Brain microvascular endothelial cell (primary cell): ENCODE data around the gene VCAN.

ENCODE experiments used
- DNase-seq: peaks from one replicate; pipeline ENCODE4 v3.0.0-alpha.2; 2020
- H3K27ac ChIP-seq: fragments of 250-450 bp; sonication (Bioruptor Pico); 2 replicates; pipeline ENCODE4 v1.5.1; 2020; ENCODE audit warnings: mild to moderate bottlenecking, moderate library complexity
- H3K27me3 ChIP-seq: fragments of 250-450 bp; sonication (Bioruptor Pico); replicated peaks from 2 replicates; pipeline ENCODE4 v1.5.1; 2020; ENCODE audit warnings: mild to moderate bottlenecking
- H3K36me3 ChIP-seq: fragments of 250-450 bp; sonication (Bioruptor Pico); replicated peaks from 2 replicates; pipeline ENCODE4 v1.5.1; 2020; ENCODE audit warnings: mild to moderate bottlenecking
- H3K4me3 ChIP-seq: 2 replicates; pipeline ENCODE4 v1.5.1; 2011; ENCODE audit warnings: low read depth, mild to moderate bottlenecking, control low read depth, low read length, moderate library complexity
- in situ Hi-C: cut with HindIII; loops from 2 replicates; pipeline ENCODE4 v1.10.0; 2017; ENCODE audit warnings: low sequenced_read_pairs, low pct_ligation_motif_present
- TF ChIP-seq, protein P1 (sequence below): IDR thresholded peaks from 2 replicates; pipeline ENCODE4 v1.5.1; 2011; ENCODE audit warnings: low read depth, mild to moderate bottlenecking, moderate library complexity, low read length, control low read depth, inconsistent platforms; ENCODE audit errors: missing control alignments

The VCAN gene

DNA sequence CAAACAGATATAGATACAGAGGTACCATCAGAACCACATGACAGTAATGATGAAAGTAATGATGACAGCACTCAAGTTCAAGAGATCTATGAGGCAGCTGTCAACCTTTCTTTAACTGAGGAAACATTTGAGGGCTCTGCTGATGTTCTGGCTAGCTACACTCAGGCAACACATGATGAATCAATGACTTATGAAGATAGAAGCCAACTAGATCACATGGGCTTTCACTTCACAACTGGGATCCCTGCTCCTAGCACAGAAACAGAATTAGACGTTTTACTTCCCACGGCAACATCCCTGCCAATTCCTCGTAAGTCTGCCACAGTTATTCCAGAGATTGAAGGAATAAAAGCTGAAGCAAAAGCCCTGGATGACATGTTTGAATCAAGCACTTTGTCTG, 69.2 kb downstream of the VCAN start:
- peaks cover 73% of the 10 kb centered on the region for H3K36me3 ChIP-seq
- in situ Hi-C loops, result no loop called here
- no peak overlapping the region for H3K4me3 ChIP-seq
- H3K27me3 ChIP-seq, result no peaks in the 10 kb centered on the region
- TF ChIP-seq, protein P1, sequence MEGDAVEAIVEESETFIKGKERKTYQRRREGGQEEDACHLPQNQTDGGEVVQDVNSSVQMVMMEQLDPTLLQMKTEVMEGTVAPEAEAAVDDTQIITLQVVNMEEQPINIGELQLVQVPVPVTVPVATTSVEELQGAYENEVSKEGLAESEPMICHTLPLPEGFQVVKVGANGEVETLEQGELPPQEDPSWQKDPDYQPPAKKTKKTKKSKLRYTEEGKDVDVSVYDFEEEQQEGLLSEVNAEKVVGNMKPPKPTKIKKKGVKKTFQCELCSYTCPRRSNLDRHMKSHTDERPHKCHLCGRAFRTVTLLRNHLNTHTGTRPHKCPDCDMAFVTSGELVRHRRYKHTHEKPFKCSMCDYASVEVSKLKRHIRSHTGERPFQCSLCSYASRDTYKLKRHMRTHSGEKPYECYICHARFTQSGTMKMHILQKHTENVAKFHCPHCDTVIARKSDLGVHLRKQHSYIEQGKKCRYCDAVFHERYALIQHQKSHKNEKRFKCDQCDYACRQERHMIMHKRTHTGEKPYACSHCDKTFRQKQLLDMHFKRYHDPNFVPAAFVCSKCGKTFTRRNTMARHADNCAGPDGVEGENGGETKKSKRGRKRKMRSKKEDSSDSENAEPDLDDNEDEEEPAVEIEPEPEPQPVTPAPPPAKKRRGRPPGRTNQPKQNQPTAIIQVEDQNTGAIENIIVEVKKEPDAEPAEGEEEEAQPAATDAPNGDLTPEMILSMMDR, result no peak
- no peak overlapping the region for H3K27ac ChIP-seq
- DNase-seq, result no peak

GRCh38 chr5:83542839-83543238, 71.3 kb downstream of the VCAN start:
- in situ Hi-C loops, result no loop called here
- H3K4me3 ChIP-seq, result no peak overlapping the region
- TF ChIP-seq, protein P1, result no peak
- peaks cover 81% of the 10 kb centered on the region for H3K36me3 ChIP-seq
- no peak overlapping the region for H3K27ac ChIP-seq
- no peak for DNase-seq
- no peaks in the 10 kb centered on the region for H3K27me3 ChIP-seq

DNA sequence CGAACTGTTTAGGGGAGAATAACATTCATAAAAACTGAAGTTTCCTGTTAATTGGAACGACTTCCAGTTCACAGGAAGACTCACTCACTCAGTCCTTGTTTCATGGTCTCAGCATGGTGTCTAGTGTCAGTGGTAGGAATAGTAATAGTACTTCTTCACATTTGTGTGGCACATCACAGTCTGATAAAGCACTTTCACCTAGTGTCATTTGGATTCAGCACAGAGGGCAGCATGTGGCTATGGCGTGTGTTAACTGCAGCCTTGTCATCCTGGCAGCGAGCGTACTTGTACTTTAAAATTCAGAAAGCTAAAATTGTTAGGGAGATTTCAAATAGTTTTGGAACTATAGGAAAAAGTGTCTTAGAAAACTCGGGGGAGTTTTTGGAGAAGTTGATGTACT, 72.4 kb downstream of the VCAN start:
- TF ChIP-seq, protein P1, result no peak
- no peak overlapping the region for H3K27ac ChIP-seq
- no peak for DNase-seq
- no peaks in the 10 kb centered on the region for H3K27me3 ChIP-seq
- H3K36me3 ChIP-seq, result peaks cover 81% of the 10 kb centered on the region
- in situ Hi-C loops, result no loop called here
- no peak overlapping the region for H3K4me3 ChIP-seq

DNA sequence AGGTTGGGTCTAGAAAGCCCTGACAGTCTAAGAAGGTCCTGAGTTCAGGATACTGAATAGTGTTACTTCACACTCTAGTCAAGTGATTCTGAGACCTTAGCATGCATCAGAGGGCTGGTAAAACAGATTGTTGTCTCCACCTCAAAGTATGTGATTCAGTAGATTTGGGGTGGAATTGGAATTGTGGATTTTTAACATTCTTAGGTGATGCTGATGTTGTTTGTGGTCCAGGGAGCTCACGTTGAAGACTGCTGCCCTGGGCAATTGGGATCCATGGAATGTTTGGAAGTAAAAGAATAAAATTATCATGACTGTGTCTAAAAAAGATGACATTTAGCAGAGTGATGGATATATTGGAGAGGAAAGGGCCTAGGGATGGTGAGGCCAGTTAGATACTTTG, 75.6 kb downstream of the VCAN start:
- H3K27ac ChIP-seq, result no peak overlapping the region
- DNase-seq, result no peak
- peaks cover 76% of the 10 kb centered on the region for H3K36me3 ChIP-seq
- TF ChIP-seq, protein P1, result no peak
- in situ Hi-C loops, result no loop called here
- H3K4me3 ChIP-seq, result no peak overlapping the region
- H3K27me3 ChIP-seq, result no peaks in the 10 kb centered on the region

- no peak overlapping the region for H3K4me3 ChIP-seq
- TF ChIP-seq, protein P1, result no peak
- no peaks in the 10 kb centered on the region for H3K27me3 ChIP-seq
- no peak for DNase-seq
- in situ Hi-C loops, result no loop called here
- H3K27ac ChIP-seq, result no peak overlapping the region
- H3K36me3 ChIP-seq, result peaks cover 80% of the 10 kb centered on the region
Measured at GRCh38 chr5:83547889-83548288, 76.3 kb downstream of the VCAN start.

- Histone ChIP-seq H3K27ac (no peak overlapping the region), H3K36me3 (peaks cover 83% of the 10 kb centered on the region), H3K27me3 (no peaks in the 10 kb centered on the region), H3K4me3 (no peak overlapping the region)
- no peak for DNase-seq
- TF ChIP-seq, protein P1, result no peak
- in situ Hi-C loops, result no loop called here
Measured at GRCh38 chr5:83548581-83548980, 77.0 kb downstream of the VCAN start.
